Left hindlimb (tissue), 1 donor: ENCODE measurements around the gene IL1RAPL2.
"Not testable (repeated sequence)": the region's sequence is repeated elsewhere in the genome, so short reads cannot be mapped to it uniquely, and the experiment has no call there.

Experiments
- DNase-seq: peaks from one replicate; pipeline ENCODE4 v3.0.0-alpha.2; 2018

IL1RAPL2 gene

GRCh38 chrX:105725228-105725627 lies 1159.2 kb downstream of the IL1RAPL2 start:
- DNase-seq, result no peak

- no peak for DNase-seq
These were observed 1172.2 kb downstream of the IL1RAPL2 start for GRCh38 chrX:105738162-105738561.

GRCh38 chrX:105744291-105744690 lies 1178.3 kb downstream of the IL1RAPL2 start:
- no peak for DNase-seq

- no peak for DNase-seq
These were observed 1178.9 kb downstream of the IL1RAPL2 start for GRCh38 chrX:105744946-105745345.

- no peak for DNase-seq
These were observed 1179.9 kb downstream of the IL1RAPL2 start for GRCh38 chrX:105745863-105746262.

- no peak for DNase-seq
These were observed 1186.4 kb downstream of the IL1RAPL2 start for GRCh38 chrX:105752338-105752956.

GRCh38 chrX:105753411-105753810 lies 1187.4 kb downstream of the IL1RAPL2 start:
- peak; percentile 69 for DNase-seq

GRCh38 chrX:105754286-105754964 lies 1188.4 kb downstream of the IL1RAPL2 start:
- no peak for DNase-seq

GRCh38 chrX:105755109-105755508 lies 1189.1 kb downstream of the IL1RAPL2 start:
- DNase-seq, result no peak

- DNase-seq, result no peak
These were observed 1192.8 kb downstream of the IL1RAPL2 start for GRCh38 chrX:105758754-105759153.

- DNase-seq, result no peak
These were observed 1193.6 kb downstream of the IL1RAPL2 start for GRCh38 chrX:105759598-105759997.

GRCh38 chrX:105765691-105766090 lies 1199.7 kb downstream of the IL1RAPL2 start:
- DNase-seq, result no peak

- DNase-seq, result no peak
These were observed 1207.8 kb downstream of the IL1RAPL2 start for GRCh38 chrX:105773801-105774200.

GRCh38 chrX:105775679-105776078 lies 1209.7 kb downstream of the IL1RAPL2 start:
- no peak for DNase-seq

GRCh38 chrX:105781804-105782203 lies 1215.8 kb downstream of the IL1RAPL2 start:
- DNase-seq, result peak; percentile 65

GRCh38 chrX:105796877-105797276 lies 1230.9 kb downstream of the IL1RAPL2 start:
- not testable (repeated sequence) for DNase-seq

GRCh38 chrX:105803891-105804290 lies 1237.9 kb downstream of the IL1RAPL2 start:
- no peak for DNase-seq

- DNase-seq, result not testable (repeated sequence)
These were observed 1239.7 kb downstream of the IL1RAPL2 start for GRCh38 chrX:105805655-105806054.

- DNase-seq, result no peak
These were observed 1250.5 kb downstream of the IL1RAPL2 start for GRCh38 chrX:105816517-105816916.
